Measurements from ENCODE around the gene ZNF212.

The ZNF212 gene

DNA sequence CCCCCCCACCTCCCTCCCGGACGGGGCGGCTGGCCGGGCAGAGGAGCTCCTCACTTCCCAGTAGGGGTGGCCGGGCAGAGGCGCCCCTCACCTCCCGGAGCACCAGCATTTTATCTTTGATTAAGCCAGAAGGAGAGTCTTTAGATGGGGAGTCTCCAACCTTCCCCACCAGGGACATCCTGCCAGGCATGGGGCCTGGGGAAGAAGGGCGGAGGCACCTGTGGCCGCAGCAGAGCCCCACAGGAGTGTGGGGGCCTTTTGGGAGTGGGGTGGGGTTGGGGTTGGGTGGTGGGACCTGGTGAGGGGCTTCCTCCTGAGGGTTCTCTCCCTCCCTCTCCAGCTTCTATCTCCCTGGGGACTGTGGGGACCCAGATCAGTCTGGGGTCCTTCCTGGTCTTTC is 40.7 kb downstream of the ZNF212 start:
- H3K4me1 ChIP-seq (ENCODE audit: control insufficient read depth, low read length) = peaks cover 14% of the 10 kb centered on the region
- H3K4me3 ChIP-seq (ENCODE audit: low read length) = no peak overlapping the region
- peaks cover 19% of the 10 kb centered on the region for H3K36me3 ChIP-seq (ENCODE audit: control insufficient read depth, low read length)
- H3K9me3 ChIP-seq (ENCODE audit: control insufficient read depth, insufficient read depth, low read length) = no peaks in the 10 kb centered on the region
- no peaks in the 10 kb centered on the region for H4K20me1 ChIP-seq (ENCODE audit: control insufficient read depth, insufficient read depth, low read depth, low read length)
- TF ChIP-seq, protein P1, sequence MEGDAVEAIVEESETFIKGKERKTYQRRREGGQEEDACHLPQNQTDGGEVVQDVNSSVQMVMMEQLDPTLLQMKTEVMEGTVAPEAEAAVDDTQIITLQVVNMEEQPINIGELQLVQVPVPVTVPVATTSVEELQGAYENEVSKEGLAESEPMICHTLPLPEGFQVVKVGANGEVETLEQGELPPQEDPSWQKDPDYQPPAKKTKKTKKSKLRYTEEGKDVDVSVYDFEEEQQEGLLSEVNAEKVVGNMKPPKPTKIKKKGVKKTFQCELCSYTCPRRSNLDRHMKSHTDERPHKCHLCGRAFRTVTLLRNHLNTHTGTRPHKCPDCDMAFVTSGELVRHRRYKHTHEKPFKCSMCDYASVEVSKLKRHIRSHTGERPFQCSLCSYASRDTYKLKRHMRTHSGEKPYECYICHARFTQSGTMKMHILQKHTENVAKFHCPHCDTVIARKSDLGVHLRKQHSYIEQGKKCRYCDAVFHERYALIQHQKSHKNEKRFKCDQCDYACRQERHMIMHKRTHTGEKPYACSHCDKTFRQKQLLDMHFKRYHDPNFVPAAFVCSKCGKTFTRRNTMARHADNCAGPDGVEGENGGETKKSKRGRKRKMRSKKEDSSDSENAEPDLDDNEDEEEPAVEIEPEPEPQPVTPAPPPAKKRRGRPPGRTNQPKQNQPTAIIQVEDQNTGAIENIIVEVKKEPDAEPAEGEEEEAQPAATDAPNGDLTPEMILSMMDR (IDR thresholded peaks at IDR 0.05; ENCODE audit: low read depth, low read length, poor library complexity, severe bottlenecking) = no peak
- no peak for TF ChIP-seq EZH2phosphoT487 (IDR thresholded peaks at IDR 0.05; ENCODE audit: borderline replicate concordance, low read length)
- H3K79me2 ChIP-seq (ENCODE audit: control insufficient read depth, low read length) = no peaks in the 10 kb centered on the region
- H3K9me2 ChIP-seq (replicated peaks; ENCODE audit: control insufficient read depth, low read length) = no peaks in the 10 kb centered on the region
- no peaks in the 10 kb centered on the region for H3K27me3 ChIP-seq (ENCODE audit: control insufficient read depth, low read length)
- H3K4me2 ChIP-seq (ENCODE audit: low read length) = no peak overlapping the region
- peaks cover 5% of the 10 kb centered on the region for H3F3A ChIP-seq (ENCODE audit: control insufficient read depth, insufficient read depth)
- H3K27ac ChIP-seq (ENCODE audit: low read depth, low read length) = no peak overlapping the region

DNA sequence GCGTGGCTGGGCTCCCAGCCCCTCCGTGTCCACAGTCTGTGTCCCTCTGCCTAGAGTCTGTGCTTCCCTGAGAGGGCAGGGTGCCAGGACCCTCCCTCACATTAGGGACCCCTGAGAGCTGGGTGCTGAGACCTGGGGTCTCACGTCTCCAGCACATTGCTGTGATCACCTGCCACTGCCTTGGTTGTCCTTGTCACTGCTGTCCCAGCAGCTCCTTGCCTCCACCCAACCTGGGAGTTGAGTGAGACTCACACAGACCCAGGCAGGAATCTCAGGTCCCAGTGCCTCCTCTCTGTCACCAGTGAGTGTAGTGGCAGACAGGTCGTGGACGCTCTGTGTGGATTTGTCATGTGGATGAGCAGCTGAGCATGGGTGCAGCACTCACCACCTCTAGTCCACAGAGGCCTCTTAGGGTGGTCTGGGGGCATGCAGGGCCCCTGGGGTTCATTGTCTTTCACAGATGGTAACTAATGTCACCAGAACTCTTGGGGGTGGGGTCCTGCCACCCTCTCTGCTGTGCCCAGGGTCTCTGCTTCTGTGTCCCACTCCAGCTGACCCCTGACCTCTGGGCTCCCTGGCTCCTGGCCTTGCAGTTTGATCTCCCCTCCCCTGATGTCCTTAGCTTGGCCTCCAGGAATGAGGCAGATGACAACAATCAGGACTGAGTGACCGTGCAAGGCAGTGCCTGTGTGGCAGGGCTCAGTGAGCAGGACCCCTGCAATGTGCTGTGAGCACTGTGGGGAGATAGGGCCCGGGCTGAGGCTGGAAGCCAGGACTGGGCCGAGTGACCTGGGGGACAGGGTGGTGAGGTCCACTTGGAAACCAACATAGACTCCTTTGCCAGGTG is 41.4 kb downstream of the ZNF212 start:
- no peak for TF ChIP-seq EZH2phosphoT487 (IDR thresholded peaks at IDR 0.05; ENCODE audit: borderline replicate concordance, low read length)
- TF ChIP-seq, protein P1 (IDR thresholded peaks at IDR 0.05; ENCODE audit: low read depth, low read length, poor library complexity, severe bottlenecking) = no peak
- H3K79me2 ChIP-seq (ENCODE audit: control insufficient read depth, low read length) = no peaks in the 10 kb centered on the region
- peaks cover 22% of the 10 kb centered on the region for H3K4me1 ChIP-seq (ENCODE audit: control insufficient read depth, low read length)
- no peak overlapping the region for H3K4me3 ChIP-seq (ENCODE audit: low read length)
- H3F3A ChIP-seq (ENCODE audit: control insufficient read depth, insufficient read depth) = peaks cover 5% of the 10 kb centered on the region
- H3K27me3 ChIP-seq (ENCODE audit: control insufficient read depth, low read length) = 0 out of 2 replicates have a peak, but pooled peaks cover 2% of the 10 kb centered on the region
- H3K9me2 ChIP-seq (replicated peaks; ENCODE audit: control insufficient read depth, low read length) = no peaks in the 10 kb centered on the region
- no peaks in the 10 kb centered on the region for H4K20me1 ChIP-seq (ENCODE audit: control insufficient read depth, insufficient read depth, low read depth, low read length)
- no peaks in the 10 kb centered on the region for H3K9me3 ChIP-seq (ENCODE audit: control insufficient read depth, insufficient read depth, low read length)
- no peak overlapping the region for H3K27ac ChIP-seq (ENCODE audit: low read depth, low read length)
- H3K36me3 ChIP-seq (ENCODE audit: control insufficient read depth, low read length) = peaks cover 19% of the 10 kb centered on the region
- H3K4me2 ChIP-seq (ENCODE audit: low read length) = no peak overlapping the region

DNA sequence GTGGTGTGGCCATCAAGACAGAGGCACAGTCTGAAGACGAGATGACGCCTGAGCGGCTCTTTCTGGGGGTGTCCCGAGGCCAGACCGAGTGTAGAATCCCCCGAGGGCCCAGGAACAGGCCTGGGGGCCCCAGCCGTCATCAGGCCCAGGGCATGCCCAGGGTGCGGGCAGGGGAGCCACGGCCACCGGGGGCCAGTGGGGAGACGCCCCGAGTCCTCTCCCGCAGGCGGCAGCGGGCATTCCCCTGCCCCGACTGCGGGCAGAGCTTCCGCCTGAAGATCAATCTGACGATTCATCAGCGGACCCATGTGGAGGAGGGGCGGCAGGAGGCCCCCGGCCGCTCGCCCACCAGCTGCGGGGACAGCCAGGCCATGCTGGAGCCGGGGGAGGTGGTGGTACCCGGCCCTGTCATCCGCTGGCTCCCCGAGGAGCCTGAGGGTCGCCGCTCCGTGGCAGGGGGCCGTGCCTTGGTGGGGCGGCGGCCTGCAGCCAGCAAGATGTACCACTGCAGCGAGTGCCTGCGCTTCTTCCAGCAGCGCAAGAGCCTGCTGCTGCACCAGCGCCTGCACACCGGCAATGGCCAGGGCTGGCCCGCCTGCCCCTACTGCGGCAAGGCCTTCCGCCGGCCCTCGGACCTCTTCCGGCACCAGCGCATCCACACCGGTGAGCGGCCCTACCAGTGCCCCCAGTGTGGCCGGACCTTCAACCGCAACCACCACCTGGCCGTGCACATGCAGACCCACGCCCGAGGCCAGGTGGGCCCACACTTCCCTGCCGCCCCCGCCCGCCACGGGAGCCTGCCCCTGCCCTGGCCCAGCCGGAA is 42.3 kb downstream of the ZNF212 start:
- no peak overlapping the region for H3K4me2 ChIP-seq (ENCODE audit: low read length)
- TF ChIP-seq EZH2phosphoT487 (IDR thresholded peaks at IDR 0.05; ENCODE audit: borderline replicate concordance, low read length) = no peak
- TF ChIP-seq, protein P1 (IDR thresholded peaks at IDR 0.05; ENCODE audit: low read depth, low read length, poor library complexity, severe bottlenecking) = no peak
- no peaks in the 10 kb centered on the region for H3K9me2 ChIP-seq (replicated peaks; ENCODE audit: control insufficient read depth, low read length)
- no peak overlapping the region for H3K4me3 ChIP-seq (ENCODE audit: low read length)
- H3K36me3 ChIP-seq (ENCODE audit: control insufficient read depth, low read length) = peaks cover 17% of the 10 kb centered on the region
- no peaks in the 10 kb centered on the region for H3K79me2 ChIP-seq (ENCODE audit: control insufficient read depth, low read length)
- H3F3A ChIP-seq (ENCODE audit: control insufficient read depth, insufficient read depth) = peaks cover 5% of the 10 kb centered on the region
- H3K4me1 ChIP-seq (ENCODE audit: control insufficient read depth, low read length) = peaks cover 22% of the 10 kb centered on the region
- H3K27me3 ChIP-seq (ENCODE audit: control insufficient read depth, low read length) = 0 out of 2 replicates have a peak, but pooled peaks cover 2% of the 10 kb centered on the region
- H3K9me3 ChIP-seq (ENCODE audit: control insufficient read depth, insufficient read depth, low read length) = no peaks in the 10 kb centered on the region
- no peaks in the 10 kb centered on the region for H4K20me1 ChIP-seq (ENCODE audit: control insufficient read depth, insufficient read depth, low read depth, low read length)
- H3K27ac ChIP-seq (ENCODE audit: low read depth, low read length) = no peak overlapping the region

Measured in DOHH2 (cell line).